HUDEP-2 (cell line): ENCODE measurements around the gene KAT7.

ENCODE experiments used
- DNase-seq, 76 experiments: peaks; one replicate each; lab custom pipeline; 2025; ENCODE audit not compliant: unreplicated experiment in 76 of 76; lab: John Stamatoyannopoulos, UW

KAT7 gene

DNA sequence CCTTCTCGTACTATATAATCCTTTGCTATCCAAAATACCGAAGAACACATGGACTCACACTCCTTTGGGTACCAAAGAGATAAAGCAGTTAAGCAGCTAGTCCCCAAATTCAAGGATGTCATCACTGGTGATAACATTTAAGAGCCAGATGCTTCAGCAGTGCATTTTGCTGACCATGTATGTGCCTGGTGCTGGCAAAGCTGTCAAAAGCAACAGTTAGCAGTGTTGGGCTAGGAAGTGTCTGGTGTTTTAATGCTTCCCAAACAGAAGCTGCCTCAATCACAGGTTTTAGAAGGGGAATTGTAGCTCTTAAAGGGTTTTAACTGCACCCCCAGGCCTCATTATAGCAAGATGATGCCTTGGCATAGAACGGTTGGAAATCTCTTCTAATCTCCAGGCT, 29.3 kb upstream of the KAT7 start:
- no peak for DNase-seq

DNA sequence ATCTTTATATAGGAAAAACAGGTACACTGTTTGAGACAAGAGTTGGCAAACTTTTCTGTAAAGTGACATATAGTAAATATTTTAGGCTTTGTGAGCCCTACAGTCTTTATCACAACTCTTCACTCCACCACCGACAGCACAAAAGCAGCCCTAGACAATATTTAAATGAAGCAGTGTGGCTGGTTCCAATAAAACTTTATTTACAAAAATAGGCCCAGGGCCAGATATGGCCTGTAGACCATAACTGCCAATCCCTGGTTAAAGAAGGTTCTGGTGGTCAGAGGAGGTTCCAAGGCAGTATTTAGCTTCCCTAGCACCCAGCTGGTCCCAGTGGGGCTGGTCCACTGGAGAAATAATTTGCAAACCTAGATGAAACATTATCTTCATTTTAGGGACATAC, 28.2 kb upstream of the KAT7 start:
- no peak for DNase-seq

DNA sequence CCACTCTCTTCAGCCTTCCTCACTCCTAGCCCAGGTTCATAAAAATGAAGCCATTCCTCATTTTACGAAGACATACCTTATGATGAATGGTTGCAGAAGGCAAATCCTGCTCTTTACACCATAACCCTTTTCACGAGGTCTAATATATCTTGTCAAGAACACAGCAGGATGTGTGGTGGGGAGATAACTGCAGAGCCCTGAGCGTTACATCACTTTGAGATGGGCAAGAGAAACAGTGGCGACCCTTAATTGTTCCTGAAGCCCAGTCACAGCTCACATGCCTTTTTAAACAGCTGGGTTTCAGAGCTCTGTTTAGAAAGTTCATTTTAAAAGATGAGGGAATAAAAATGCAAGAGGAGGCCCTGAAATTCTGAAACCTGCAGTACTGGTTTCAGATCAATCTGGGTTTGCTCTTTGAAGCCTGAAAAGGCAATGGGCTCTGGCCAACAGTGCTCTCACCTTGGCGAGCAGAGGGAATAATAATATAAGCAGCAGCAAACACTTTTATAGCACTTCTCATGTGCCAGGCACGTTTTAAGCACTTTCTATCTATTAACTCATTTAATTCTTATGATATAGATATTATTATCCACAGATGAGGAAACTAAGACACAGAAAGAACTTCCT, 27.4 kb upstream of the KAT7 start:
- DNase-seq = peak in 12 of 76 experiments; percentile 22 to 48 (median 30)

DNA sequence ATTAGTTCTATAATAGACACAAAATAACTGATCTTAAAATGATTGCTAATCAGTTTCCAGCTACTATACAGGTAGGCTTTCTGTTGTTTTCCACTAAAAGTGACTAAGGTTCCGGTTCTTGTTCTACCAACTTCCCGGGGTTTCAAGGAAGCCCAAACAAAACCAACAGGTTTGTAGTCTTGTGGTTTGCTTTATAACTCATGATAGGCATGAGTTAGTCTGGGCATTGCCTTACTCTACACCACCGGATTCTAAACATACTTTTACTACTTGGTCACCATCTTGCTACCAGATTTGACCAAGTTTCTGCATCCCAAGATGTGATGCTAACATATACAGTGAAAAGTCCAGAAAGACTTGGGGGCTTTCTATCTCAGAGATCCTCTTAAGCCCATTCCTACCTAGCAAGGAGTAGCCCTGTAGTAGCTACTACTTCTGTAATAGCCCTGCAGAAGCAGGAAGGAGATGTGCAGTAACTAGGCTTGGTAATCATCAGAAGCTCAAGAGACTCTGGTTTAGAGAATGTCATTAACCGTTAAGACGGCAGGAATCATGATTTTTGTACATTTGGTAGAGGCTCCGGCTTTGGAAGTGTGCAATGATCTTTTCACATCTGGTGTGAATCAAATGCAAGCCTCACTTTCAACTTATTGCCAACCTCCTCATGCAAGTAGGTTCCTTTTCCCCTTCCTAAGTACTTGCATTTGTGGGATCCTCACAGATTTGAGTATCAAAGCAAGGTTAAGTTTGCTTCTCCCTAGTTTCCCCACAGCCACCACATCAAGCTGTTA, 26.1 kb upstream of the KAT7 start:
- no peak for DNase-seq

DNA sequence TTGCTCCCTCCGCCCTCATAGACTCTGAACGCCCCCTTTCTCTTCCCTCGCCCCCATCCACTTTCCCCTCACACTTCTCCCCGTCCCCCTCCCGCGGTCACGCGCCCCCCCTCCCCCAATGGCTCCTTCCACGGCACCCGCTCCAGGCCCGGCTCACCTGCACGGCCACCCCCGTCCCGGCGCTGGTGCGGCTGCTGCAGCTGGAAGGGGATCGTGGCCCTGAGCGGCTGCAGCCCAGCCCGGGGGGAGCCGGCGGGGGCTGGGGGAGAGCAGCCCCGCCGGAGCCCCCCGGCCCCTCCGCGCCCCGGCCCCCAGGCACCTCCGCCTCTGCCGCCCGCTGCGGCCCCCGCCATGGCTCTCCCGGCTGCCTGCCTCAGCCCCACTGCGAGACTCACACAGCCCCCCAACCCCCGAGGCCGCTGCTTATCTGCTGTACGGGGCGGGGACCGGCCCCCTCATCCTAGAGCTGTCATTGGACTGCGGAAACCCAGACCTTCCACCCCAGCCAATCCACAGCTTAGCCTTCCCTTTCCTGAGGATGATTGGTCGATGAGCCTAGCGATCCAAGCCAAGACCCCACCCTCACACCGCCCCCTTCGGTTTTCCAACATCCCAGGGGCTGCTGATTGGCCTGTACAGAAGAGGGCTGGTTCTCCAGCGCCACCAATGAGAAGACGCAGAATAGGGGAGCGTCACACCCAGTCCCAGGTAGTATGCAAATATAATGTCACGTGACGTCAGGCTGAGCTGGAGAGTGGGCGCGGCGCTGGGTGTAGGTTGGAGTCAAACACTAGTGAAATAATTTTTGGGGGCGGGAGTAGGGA, 24.5 kb upstream of the KAT7 start, which contains the start of gene FAM117A:
Gene FAM117A, minus strand, starts transcription at position 397 of the 824 bp plus-strand sequence. Its CDS starts 44 bp downstream, at position 353.
- DNase-seq = peak in 75 of 76 experiments; percentile 52 to 100 (median 98)

DNA sequence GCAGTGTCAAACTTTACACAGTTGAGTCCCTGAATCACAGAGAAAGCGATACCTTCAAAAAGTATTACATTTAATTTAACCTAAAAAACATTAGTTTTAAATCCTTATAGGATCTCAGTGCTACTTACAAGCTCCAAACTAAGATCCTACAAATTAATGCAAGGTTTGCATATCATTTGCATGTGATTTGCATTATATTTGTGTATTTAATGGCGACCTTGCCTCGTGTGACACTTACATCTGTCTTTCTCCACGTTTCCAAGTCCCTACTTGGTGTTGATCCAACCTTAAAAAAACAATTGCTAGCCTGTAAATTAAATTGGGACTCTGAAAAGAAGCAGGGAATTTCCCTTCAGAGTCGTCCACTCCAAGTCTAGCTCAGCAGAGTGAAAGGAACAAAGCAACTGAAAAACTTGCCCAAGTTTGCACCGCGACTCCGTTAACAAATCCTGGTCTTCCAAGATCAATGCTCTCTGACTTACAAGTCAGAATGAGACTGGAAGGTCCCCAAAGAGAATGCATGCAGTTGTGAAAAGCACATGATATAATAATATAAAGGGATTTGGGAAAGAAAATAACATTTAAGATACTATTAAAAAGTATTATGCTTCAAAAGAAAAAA, 23.8 kb upstream of the KAT7 start:
- no peak for DNase-seq

DNA sequence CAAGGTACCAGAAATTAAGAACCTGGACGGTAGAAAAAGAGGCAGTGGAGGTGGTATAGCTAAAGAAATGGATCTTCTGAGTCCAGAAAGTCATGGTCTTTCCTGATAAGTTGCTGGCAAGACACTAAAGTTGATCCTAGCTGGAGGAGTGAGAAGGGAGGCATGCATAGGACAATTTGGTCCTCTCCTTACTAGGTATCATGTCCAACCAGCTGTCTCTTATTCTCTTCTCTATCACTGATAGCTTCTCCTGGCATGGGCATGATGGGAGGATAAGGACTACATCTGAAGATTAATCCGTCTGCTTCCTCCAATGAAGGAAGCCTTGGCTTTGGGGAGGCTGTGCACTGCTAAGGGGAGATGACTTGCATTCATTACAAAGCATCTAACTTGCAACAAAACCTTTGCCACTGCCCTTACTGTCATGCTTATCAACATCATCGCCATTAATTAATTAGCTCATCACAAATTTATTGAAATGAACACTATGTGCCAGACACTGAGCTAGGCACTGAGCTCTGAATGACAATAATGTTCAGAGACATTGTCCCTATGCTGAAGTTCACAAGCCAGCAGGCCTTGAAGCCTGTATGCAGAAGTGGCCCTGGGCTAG, 21.5 kb upstream of the KAT7 start:
- DNase-seq = peak in 69 of 76 experiments; percentile 11 to 92 (median 57)

DNA sequence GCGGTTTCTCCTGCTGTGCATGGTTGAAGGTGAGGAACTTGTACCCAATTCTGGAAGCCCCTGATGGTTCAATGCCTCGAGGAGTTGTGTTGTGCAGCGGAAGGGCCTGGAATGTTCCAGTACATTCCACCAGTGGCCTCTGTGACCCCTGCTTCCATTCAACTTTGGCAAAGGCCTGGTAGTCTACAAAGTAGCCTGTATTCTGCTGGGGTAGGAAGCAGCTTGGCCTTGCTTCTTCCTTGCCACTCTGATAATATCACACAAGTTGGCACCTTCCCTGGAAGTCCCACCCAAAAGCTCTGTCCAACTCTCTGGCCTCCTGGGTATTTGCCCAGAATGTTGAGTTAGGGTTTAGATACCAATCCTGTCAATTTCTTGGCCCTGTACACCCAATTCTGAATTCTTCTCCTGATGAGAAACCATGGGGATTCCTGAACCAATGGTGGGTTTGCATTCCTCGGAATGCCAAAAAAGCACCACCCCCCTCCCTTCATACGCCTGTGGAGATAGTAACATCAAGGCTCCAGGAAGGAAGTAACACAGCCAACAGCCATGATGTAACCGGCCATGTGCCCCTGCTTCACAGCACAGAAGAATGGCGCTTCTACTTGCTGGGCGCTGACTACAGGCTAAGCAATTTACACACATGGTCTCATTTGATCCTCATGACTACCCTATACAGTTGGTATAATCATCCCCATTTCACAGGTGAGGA, 12.8 kb upstream of the KAT7 start:
- peak in 60 of 76 experiments; percentile 11 to 79 (median 48) for DNase-seq

DNA sequence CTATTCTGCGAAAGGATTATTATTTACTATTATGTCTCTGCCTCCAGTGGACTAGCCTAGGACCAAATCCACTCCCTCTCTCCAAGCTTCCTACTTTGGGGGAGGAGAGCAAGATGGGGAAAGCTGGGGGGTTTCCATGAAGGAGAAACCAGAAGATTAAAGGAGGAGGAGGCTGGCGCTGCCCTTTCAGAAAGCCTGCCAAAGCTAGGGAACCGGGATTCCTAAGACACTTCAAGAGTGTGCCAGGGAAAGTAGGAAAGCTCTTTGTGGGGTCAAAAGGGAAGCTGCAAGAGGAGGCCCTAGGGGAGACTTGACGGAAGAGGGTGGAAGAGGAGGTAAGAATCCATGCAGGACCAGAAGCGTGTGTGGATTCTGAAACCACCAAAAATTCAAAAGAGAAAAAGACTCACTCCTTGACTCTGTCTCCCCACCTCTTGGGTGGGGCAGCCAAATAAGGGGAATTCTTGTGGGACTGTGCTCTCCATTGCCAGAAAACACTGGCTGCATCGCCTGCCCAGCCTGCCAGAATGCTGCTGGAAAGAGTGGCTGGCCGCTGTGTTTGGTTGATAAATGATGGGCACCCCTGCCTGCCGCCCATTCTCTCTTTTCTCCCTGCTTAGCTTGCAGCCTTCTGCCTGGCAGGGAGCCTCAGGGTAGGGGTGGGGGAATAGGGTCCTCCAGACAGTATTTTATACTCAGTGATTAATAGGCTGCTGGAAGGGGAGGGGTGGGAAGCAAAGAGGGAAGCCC, 11.8 kb upstream of the KAT7 start:
- DNase-seq = no peak

DNA sequence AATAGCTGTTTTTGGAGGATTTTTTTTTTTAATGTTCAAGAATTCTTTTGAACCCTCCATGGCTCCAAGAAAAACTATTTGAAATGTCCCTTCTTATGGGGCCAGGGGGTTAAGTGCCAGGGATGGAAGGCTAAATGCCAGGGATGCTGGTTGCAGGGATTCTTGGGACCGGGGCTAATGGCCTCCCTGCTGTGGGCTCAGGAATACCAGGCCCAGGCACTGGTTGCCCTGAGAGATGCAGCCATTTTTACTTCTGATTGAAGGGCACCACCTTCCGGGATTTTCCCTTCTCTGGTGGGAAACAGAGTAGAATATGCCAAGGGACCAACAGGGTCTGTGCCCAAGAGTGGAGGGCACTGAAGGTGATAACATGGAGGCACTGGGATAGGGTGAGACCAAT, 10.9 kb upstream of the KAT7 start:
- DNase-seq = no peak

DNA sequence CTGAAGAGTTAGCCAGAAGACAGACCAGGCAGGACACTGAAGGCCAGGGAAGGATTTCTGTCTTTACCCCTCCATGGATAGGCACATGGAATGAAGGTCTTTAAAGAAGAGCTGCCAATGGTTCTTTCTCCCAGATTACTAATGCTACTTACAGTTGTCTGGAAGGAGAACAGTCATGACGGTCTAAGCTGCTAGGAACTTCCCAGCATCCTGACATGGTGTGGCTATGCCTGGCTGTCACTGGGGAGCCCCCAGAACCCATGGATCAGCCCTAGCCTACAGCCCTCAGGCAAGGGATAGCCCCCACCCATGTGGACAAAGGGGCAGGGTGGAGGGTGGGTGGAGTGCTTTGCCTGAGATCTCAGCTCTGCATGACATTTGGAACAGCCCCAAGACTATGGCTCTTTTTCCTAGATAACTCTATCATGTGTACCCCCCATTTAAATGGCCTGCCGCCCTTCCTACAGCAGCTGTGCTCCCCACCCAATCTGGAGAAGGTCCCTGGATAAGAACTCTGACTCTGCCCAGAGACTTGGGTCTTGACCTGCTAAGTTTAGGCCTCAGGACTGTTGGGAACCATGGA, 9.2 kb upstream of the KAT7 start:
- peak in 71 of 76 experiments; percentile 23 to 92 (median 68) for DNase-seq

DNA sequence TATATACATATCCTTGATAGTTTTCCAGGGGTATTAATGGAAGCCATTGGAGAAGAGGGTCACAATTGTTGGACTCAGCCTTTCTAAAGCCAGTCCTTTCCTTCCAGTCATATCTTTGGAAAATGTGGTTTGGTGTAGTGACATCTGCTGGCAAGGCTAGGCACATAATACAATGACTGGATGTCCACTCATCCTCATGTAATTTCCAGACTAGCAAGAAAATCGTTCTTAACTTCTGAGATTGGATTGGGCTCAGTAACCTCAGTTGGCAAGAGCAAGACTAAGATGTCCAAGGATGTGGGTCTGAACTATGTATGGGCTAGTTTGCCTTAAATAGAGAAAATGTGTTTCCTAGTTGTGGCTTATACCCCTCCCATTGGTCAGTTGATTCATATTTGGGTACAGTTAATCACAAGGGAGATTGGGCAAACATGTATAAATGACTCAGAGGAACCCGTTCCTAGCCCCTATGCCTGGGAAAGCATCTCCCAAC, 8.7 kb upstream of the KAT7 start:
- DNase-seq = peak in 23 of 76 experiments; percentile 38 to 79 (median 57)

DNA sequence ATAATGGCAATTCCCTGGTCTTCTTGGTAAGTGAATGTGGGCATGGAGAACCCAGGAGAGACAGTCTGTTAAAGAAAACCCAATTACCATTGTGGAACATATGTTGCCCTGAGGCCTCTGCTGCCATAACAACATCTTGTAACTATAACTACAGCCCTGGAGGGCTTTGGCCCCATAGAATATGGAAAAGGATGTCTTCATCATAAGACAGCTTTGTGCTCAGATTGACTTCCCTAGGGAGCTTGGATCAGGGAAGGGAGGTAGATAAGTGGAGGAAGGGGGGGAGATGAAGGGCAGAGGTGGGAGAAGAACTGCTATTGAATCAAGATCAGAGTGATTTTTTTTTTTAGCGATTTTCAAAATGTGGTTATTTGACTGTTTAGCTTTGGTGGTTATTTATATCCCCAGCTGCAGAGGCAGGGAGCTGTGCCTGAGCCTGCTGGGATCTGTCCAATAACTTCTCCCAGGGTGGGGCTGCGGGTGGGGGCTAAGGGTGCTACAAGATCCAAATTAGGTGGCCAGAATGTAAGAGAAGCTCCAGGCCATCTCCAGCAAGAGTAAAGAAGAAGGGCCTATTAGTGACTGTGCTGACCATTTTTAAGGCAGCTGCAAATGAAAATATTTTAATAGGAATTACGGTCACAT, 5.3 kb upstream of the KAT7 start:
- peak in 13 of 76 experiments; percentile 6 to 48 (median 21) for DNase-seq

DNA sequence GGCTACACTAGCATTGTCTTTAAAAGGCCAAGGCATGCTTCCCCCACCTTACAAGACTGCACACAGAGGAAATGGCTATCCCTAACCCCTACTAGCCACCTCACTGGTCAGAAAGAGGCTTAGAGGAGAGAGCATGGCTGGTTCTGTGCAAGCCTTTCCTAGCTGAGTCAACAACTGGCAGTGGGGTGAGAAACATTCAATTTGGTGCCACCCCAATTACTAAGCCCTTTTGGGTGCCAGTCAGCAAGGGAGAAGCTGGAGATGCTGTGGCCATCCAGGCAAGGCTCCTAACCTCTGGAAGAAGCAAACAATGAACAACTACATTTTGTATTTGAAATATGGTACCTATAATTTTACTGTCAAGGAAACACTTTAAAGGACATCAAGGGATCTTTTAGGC, 4.7 kb upstream of the KAT7 start:
- peak in 2 of 76 experiments; percentile 7 to 9 for DNase-seq

DNA sequence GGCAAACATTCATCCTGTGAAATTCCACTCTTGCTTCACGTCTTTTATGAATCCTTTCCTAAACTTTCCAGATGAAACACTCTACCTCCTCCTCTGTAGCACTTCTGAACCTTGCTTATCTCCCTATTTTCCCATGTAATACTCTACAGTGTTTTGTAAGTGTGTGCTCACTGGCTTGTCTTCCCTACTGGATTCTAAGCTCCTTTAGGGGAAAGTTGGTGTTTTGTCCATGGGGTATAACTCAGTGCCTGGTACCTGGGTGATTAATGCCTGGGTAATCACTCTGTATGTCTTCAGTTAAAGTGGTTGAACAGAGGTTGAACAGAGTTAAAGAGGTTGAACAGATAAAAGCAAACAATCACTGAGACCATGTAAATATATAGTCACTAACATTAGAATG, 3.8 kb upstream of the KAT7 start:
- DNase-seq = no peak

DNA sequence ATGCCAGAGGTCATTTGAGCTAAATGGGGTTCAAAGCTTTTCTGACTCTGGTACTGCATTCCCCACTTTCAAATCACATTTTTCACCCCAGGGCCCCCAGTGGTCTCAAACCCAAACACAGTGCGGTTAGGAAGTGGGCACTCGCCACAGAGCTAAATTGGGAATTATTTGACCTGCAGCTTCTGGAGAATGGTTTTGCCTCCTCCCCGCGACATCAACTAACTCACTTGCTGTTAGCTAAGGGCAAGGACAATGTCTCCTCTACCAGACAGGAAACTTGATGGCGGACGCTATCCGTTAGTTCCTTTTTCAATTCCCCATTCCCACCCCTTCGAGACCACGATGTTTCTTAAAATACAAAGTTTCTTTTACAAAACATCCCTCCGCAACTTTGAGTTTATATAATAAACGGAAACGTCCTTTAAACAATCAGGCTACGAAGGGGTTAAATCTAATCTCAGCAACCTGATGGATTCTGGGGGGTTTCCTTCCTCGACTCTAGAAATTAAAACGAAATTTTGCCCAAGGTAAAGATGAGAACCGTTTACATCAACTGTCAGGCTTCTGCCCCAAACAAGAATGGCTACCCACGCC, 500 bp upstream of the KAT7 start:
- peak in 3 of 76 experiments; percentile 22 to 29 (median 29) for DNase-seq

DNA sequence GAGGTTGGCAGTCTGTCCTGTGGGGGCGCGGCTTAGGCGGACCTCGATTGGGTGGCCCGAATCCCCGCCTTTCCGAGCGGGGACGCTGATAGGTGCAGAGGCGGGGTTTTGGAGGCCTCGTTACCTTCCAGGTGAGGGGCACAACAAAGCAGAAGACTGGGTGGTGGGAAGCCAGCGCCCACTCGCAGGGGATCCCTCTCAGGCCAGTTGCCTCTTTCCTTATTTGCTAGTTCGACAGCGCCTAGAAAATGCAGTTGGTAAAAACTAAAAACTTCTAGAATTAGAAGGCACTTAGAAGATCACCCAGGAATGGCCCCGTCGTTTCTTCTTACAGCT, 730 bp downstream of the KAT7 start:
- peak in 1 of 76 experiments; percentile 74 for DNase-seq

DNA sequence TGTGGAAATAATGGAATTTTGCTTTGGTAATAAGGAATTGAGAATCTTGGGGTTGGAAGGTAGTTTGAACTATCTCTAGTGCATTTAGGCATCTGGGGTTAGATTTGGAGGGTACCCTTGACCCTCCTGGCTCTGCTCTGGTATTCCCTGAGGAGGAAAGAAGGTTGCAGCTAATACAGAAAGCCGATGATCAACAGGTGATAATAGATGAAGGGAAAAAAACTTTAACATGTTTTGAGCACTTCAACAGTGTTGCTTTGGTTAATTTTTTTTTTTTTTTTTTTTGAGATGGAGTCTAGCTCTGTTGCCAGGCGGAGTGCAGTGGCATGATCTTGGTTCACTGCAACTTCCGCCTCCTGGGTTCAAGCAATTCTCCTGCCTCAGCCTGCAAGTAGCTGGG, 4.8 kb downstream of the KAT7 start:
- no peak for DNase-seq
